SJCRH30 (cell line): ENCODE results near the gene NEUROG2. TPM values are rescaled to one million over a fixed set of nuclear protein-coding genes. Genes with fewer than 3 reads are reported as not detected.
"Not testable (repeated sequence)": the region's sequence is repeated elsewhere in the genome, so short reads cannot be mapped to it uniquely, and the experiment has no call there.

Source experiments
- DNase-seq, 2 experiments: peaks; one replicate each; pipeline ENCODE4 v3.0.0-alpha.2; 2015 to 2020
- H3K27ac ChIP-seq: fragments of 250-450 bp; sonication (Bioruptor Pico); 2 replicates; pipeline ENCODE4 v1.5.1; 2020; ENCODE audit warnings: mild to moderate bottlenecking, moderate library complexity
- H3K27me3 ChIP-seq: fragments of 250-450 bp; sonication (Bioruptor Pico); 2 replicates; pipeline ENCODE4 v1.5.1; 2020; ENCODE audit warnings: mild to moderate bottlenecking, moderate library complexity
- H3K36me3 ChIP-seq: fragments of 250-450 bp; sonication (Bioruptor Pico); 2 replicates; pipeline ENCODE4 v1.5.1; 2020; ENCODE audit warnings: mild to moderate bottlenecking, moderate library complexity
- H3K4me1 ChIP-seq: fragments of 250-450 bp; sonication (Bioruptor Pico); 2 replicates; pipeline ENCODE4 v1.5.1; 2020; ENCODE audit warnings: mild to moderate bottlenecking, moderate library complexity
- H3K4me3 ChIP-seq: fragments of 250-450 bp; sonication (Bioruptor Pico); 2 replicates; pipeline ENCODE4 v1.5.1; 2020; ENCODE audit warnings: mild to moderate bottlenecking, moderate library complexity
- H3K9me3 ChIP-seq: fragments of 250-450 bp; sonication (Bioruptor Pico); replicated peaks from 2 replicates; pipeline ENCODE4 v1.5.1; 2020; ENCODE audit warnings: mild to moderate bottlenecking, moderate library complexity
- total RNA-seq: library from RNA; depleted of rRNA; stranded (reverse); fragments of >200 nt; shearing (Covaris generic); gene quantifications from 2 replicates; pipeline ENCODE4 v1.2.3, GENCODE V29; 2014

Gene NEUROG2
- total RNA-seq, 1 experiment from 2014 or later, result 0.55 TPM

DNA sequence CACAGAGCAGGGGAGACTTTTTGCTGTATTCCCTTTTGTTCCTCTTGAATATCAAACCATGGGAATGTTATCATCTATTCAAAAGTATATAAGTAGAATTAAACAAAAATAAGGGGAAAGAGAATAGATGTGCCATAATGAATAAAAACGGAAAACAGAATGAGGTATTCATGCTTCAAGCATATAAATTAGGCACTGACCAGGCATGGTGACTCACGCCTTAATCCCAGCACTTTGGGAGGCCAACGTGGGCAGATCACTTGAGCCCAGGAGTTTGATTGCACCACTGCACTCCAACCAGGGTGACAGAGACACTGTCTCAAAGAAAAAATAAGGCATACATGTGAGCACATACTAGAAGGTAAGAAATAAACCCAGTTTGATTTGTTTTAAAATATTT is 16.3 kb upstream of the NEUROG2 start:
- Histone ChIP-seq H3K4me3 (no peak overlapping the region), H3K27me3 (no peaks in the 10 kb centered on the region), H3K27ac (no peak overlapping the region), H3K4me1 (no peaks in the 10 kb centered on the region), H3K36me3 (no peaks in the 10 kb centered on the region), H3K9me3 (no peaks in the 10 kb centered on the region)
- DNase-seq, result peak; percentile 36 to 47

DNA sequence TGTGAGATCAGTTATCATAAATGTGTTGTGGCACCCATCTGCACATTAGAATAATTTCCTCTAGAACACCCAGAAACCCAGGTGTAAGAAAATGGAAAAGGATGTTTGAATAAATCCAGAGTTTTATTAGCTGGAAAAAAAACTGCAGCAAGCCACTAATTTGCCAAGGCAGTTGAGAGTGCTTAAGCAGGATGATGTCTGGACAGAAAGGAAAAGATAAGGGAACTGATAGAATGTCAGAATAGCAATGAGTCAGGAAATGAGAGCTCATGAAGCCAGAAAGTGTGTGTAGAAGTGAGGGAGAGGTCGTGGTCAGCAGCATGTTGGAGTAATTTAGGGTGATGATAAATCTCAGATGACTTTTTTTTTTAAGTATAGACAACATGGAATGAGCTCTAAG is 15.2 kb upstream of the NEUROG2 start:
- Histone ChIP-seq H3K36me3 (no peaks in the 10 kb centered on the region), H3K27me3 (no peaks in the 10 kb centered on the region), H3K4me1 (no peaks in the 10 kb centered on the region; the same call in 1 of the 2 replicates), H3K27ac (no peak overlapping the region), H3K4me3 (no peak overlapping the region), H3K9me3 (no peaks in the 10 kb centered on the region)
- no peak for DNase-seq

DNA sequence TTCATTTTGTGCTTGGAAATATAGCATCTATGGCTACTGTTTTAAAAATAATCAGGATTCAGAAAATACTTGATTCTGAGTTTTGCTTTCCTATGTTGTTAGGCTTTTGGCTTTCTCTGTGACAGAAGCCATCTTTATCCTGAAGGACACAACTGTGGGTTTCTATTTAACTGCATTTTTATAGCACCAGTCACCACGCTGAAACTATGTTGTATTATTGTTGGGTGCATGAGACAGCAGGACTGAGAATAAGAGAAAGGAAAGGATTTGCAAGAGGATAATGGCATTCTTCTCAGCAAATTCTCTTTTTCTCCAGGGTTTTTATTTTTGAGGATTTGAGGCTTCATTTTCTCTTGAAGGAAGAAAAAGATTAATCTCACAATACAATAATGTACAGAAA is 10.1 kb upstream of the NEUROG2 start:
- DNase-seq, result no peak
- Histone ChIP-seq H3K4me3 (no peak overlapping the region), H3K4me1 (no peaks in the 10 kb centered on the region; the same call in 1 of the 2 replicates), H3K27me3 (no peaks in the 10 kb centered on the region), H3K9me3 (no peaks in the 10 kb centered on the region), H3K27ac (no peak overlapping the region), H3K36me3 (no peaks in the 10 kb centered on the region)

DNA sequence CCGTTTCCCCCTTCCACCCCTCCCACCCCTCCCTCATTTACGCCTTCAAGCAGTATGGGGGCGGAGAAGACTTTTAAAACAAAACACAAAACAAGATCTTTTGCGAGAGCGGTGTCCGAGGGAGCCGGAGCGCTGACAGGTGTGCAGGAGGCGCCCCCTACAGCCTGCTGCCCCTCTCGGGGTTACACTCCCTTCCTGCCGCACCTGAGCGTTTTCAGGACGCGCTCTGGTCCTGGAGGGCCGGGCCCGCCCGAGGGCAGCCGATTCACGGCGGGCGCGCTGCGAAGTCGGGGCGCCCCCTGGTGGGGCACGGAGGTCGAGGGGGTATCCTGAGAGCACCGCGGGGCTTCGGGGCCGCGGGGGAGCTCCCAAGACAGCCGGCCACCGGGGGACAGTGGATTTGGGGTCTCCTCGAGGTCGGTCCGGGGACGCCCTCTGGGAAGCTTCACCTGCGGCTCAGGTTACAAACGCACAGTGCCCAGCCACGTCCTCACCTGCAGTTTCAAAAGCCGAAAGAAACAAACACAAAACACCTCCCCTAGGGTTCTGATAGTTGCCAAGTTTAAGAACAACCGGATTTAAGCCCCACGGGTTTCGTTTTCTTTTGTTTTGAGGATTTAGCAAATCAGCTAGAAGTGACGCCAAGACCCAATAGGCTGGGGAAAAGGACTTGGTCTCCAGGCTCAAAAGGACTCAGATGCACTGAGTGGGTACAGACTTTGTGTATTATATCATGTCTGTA is 8.0 kb upstream of the NEUROG2 start:
- Histone ChIP-seq H3K36me3 (no peaks in the 10 kb centered on the region), H3K4me1 (no peaks in the 10 kb centered on the region; the same call in 1 of the 2 replicates), H3K4me3 (peak overlapping the region; percentile 36), H3K27me3 (no peaks in the 10 kb centered on the region), H3K27ac (no peak overlapping the region), H3K9me3 (no peaks in the 10 kb centered on the region)
- peak; percentile 48 to 57 for DNase-seq

DNA sequence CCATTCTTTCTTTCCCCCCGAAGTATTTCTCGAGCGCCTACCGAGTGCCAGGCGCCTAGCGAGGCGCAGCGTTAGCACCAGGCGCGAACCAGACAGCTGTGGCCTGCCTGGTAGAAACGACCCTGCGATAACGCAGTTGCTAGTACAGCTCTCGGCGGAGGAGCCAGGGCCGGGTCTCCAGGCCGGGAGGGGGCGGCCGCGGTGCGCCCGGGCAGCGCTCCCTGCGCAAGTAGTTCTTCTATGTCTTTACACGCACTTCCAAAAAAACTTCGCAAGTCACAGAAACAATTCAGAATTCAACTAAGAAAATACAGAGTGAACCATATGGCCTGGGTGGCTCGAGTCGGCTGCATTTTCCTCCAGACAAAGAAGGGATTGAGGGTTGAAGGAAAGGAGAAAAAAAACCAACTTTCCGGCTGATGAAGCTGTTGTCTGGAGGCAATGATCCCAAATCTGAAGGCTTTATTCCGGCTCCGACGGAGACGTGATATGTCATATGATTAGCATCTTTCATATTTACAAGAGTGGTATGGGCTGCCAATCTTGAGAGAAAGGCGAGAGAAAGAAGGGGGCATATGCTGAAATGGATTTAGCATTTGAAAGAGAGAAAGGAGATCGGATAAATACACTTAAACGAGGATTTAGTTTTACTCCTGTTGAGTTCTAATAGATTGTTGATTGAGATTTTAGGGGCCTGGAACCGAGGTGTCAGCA is 7.2 kb upstream of the NEUROG2 start:
- Histone ChIP-seq H3K27ac (no peak overlapping the region), H3K36me3 (no peaks in the 10 kb centered on the region), H3K27me3 (no peaks in the 10 kb centered on the region), H3K9me3 (no peaks in the 10 kb centered on the region), H3K4me3 (peak overlapping the region; percentile 36), H3K4me1 (no peaks in the 10 kb centered on the region; the same call in 1 of the 2 replicates)
- peak in 1 of 2 experiments; percentile 23 for DNase-seq

DNA sequence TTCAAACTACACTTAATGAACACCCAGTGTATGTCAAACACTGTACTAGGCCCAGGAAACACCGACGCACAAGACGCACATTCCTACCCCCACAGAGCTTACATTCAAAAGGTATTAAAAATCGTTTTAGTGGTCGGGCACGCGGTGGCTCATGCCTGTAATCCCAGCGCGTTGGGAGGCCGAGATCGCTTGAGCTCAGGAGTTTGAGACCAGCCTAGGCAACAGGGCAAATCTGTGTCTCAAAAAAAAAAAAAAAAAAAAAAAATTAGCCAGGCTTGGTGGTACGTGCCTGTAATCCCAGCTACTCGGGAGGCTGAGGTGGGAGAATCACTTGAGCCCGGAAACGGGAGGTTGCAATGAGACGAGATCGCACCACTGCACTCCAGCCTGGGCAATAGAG is 6.5 kb upstream of the NEUROG2 start:
- H3K4me3 ChIP-seq, H3K36me3 ChIP-seq, H3K27ac ChIP-seq, H3K4me1 ChIP-seq, H3K9me3 ChIP-seq, DNase-seq, H3K27me3 ChIP-seq: not testable (repeated sequence)

DNA sequence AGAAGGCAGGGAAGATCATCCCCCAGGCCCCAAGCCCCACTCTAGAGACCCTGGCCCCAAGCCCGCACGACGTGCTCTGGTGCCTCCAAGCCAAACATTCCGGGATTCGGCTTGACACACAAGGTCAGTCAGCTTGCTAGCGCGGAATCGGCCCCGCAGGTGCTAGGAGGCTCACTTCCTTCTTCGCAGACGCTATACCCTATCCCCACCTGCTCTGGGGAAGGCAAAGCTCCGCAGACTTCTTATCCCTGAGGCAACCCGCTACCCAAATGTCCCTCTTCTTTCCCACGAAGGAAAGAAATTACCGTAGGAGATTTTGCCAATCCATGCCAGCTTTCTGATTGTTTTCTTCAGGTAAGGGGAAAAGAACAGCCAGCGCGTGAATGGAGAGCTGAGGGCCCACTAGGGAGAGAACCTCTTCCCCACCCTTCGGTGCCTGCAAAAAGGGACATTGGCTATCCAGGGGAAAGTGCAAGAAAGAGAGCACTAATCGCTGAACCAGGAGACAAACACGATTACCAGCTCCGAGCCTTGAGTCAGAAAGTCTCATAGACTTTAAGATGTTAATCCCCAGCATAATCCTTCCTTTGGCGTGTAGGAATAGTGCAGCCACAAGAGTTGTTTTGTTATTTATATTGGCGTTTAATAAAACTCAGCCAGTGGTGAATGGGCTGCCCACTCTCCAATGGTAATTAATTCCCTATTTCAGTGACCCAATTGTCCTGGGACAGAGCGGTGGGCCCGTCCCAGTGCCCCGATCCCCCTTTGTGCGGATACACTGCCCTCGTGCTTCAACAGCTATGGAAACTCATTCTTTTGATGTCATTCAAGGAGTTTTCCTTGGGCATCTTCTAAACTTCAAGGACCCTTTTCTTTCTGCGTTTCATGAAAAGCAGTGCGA is 5.4 kb upstream of the NEUROG2 start:
- no peak overlapping the region for H3K27ac ChIP-seq
- no peaks in the 10 kb centered on the region for H3K4me1 ChIP-seq
- no peak overlapping the region for H3K4me3 ChIP-seq
- no peak for DNase-seq
- no peaks in the 10 kb centered on the region for H3K36me3 ChIP-seq
- H3K27me3 ChIP-seq, result no peaks in the 10 kb centered on the region
- no peaks in the 10 kb centered on the region for H3K9me3 ChIP-seq

DNA sequence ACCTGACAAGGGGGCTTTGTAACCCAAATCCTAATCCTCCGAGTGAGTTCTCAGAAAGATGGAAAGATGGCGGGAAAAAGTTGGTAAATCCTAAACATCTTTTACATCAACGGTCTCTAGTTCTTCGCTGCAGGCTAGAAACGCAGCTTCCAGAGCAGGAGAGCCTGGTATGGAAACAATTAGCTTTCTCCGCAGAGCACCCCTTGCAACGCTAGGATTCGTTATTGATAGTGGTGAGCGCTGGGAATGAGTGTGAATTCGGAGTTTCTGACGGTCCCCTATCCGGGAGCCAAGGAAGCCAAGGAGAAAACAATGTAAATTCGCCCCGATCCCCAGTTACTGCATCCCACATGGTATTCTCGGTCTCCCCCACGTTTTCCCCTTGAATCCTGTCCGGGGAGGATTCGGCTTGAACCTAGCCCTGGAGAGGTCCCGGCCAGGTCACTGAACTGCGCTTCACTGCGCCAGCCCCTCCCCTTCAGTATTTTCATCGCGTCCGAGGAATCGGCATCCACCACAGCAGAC is 4.7 kb upstream of the NEUROG2 start:
- Histone ChIP-seq H3K36me3 (no peaks in the 10 kb centered on the region), H3K27me3 (no peaks in the 10 kb centered on the region), H3K4me3 (no peak overlapping the region), H3K9me3 (no peaks in the 10 kb centered on the region), H3K27ac (no peak overlapping the region), H3K4me1 (no peaks in the 10 kb centered on the region)
- no peak for DNase-seq

DNA sequence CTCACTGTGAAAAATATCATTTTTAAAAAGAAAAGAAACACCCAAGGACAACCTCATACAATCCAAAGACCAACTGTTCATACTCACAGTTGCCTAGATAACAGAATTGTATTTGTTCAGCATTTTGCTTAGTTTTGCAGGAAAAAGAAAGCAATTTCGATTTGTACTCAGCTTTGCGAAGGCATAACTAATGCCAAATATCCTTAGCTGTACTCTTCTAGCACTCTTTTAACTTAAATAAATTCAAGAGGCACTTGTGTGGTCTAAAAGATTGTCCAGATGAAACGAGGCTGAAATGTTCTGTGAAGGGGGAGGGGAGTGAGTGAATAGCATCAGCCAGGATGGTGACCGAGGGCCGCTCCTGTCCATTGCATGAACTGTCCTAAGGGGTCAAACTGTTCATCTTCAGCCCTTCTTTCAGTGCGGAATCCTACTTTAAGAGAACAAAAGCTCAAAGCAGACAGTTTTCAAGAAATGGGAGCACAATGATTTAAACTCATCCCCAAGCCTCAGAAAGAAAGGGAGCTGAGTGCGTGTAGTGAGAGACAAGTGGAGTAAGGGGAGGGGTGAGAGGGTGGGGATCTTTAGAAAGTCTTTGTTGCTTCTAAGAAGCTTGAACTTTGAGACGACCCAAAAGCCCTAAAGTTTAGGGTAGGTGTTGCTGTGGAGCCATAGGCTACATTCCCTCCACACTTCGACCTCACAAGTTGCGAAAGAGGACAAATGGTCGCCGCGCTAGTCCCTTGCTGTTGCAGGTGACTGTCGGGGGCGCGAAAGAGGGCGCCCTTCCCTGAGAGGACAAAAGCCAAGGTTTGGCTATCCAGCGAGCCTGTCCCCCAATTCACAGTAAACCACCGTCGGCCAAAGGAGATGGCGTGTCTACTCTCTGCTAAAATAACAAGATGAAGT is 4.0 kb upstream of the NEUROG2 start:
- no peaks in the 10 kb centered on the region for H3K9me3 ChIP-seq
- no peak for DNase-seq
- no peaks in the 10 kb centered on the region for H3K27me3 ChIP-seq
- H3K27ac ChIP-seq, result no peak overlapping the region
- H3K4me3 ChIP-seq, result no peak overlapping the region
- no peaks in the 10 kb centered on the region for H3K36me3 ChIP-seq
- no peaks in the 10 kb centered on the region for H3K4me1 ChIP-seq

DNA sequence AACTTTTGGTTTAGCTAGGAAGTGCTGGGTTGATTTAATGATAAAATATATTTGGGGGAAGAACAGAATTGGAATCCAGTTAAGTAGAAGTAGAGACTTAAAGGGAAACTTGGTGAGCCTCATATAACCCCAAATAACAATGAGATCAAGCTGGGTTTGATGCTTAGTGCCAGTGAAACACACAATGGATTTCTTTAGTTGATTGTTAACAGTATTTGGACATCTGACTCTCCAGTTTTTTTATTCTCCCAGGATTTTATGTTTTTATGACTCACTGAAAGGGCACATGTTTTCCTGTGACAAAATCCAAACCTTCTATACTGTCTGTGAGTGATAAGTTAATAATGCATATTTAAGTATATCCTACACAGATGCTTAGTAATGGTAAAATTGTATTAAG is 2.7 kb upstream of the NEUROG2 start:
- no peak for DNase-seq
- no peaks in the 10 kb centered on the region for H3K9me3 ChIP-seq
- no peak overlapping the region for H3K27ac ChIP-seq
- H3K27me3 ChIP-seq, result peaks cover 5% of the 10 kb centered on the region; the same call in 1 of the 2 replicates
- H3K4me1 ChIP-seq, result peaks cover 3% of the 10 kb centered on the region; the same call in 1 of the 2 replicates
- no peak overlapping the region for H3K4me3 ChIP-seq
- no peaks in the 10 kb centered on the region for H3K36me3 ChIP-seq

DNA sequence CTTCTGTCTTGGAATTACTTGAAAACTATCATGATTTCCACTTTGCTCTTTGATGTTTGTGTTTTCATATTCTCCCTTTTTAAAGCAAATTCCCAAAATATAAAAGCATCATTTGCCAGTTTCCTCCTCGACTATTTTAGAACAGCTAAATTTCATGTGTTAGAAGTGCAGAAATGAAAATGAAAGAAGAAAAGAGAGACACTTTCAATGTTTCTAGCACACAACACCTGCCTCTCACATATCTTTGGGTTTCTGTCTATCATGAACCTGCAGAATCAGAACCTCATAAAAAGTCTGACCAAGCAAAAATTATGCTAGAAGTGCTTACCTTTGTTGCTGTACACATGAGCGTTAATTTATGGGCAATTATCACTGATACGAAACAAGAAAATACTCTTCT is 1.9 kb upstream of the NEUROG2 start:
- no peak overlapping the region for H3K27ac ChIP-seq
- no peak overlapping the region for H3K4me3 ChIP-seq
- H3K36me3 ChIP-seq, result no peaks in the 10 kb centered on the region
- peaks cover 5% of the 10 kb centered on the region; the same call in 1 of the 2 replicates for H3K27me3 ChIP-seq
- no peak for DNase-seq
- no peaks in the 10 kb centered on the region for H3K9me3 ChIP-seq
- peaks cover 3% of the 10 kb centered on the region; the same call in 1 of the 2 replicates for H3K4me1 ChIP-seq

DNA sequence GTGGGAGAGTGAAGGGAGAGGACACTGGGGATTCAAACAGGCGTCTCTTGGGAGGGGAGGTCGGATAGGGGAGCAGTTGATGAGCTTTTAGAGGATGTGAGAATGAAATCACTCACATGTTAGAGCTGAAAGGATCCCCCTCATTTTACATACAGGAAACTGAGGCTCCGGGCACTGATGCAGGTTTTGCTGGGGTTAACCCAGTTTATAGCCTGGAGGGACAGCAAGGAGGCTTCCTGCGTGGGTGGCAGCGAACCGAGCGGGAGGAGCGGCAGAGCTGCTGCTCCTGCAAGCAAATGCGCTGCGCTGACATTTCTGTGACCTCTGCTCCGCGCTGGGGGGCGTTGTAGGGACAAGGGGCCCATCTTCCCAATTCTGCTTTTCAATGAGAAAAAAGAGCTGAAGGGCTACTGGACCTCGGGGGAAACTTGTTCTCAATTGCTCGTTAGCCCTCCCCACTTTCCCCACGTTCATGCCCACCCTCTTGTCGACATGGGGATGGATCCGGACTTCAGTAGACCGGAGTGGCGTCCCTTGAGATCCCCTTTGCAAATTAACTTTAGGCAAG is 1.2 kb upstream of the NEUROG2 start:
- peak; percentile 40 to 48 for DNase-seq
- Histone ChIP-seq H3K36me3 (no peaks in the 10 kb centered on the region), H3K4me3 (peak overlapping the region; percentile 66), H3K9me3 (no peaks in the 10 kb centered on the region), H3K4me1 (peaks cover 3% of the 10 kb centered on the region; the same call in 1 of the 2 replicates), H3K27ac (no peak overlapping the region), H3K27me3 (peaks cover 5% of the 10 kb centered on the region; the same call in 1 of the 2 replicates)

DNA sequence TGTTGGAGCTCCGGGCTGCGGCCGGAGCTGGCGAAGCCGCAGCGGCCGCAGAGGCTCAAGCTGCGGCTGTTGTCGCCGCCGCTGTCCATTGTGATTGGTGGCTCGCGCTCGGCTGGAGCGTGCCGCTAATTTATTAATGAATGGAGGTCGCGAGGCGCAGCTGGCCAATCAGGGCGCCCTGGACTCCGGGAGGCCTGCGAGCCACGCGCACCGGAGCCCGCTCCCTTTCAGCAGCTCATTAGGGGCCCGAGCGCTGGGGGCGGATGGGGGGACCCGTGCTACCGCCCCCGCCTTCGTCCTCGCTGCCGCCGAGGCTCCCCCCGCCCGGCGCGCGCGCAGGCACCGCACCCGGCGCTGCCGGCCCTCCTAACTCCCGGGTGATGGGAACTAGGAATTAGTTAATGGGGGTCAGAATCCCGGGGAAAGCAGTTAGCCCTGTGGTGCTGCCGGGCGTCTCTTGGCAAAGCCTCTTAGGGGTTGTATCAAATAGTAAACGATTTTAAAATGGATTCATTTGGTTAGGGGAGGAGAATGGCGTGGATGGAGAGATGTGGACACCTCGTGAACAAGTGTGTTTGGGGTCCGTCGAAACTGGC is 589 bp upstream of the NEUROG2 start:
- DNase-seq, result peak; percentile 75 to 79
- Histone ChIP-seq H3K36me3 (no peaks in the 10 kb centered on the region), H3K4me1 (peaks cover 3% of the 10 kb centered on the region; the same call in 1 of the 2 replicates), H3K9me3 (no peaks in the 10 kb centered on the region), H3K27me3 (peaks cover 5% of the 10 kb centered on the region; the same call in 1 of the 2 replicates), H3K4me3 (peak overlapping the region; percentile 66), H3K27ac (no peak overlapping the region)
